A673 (cell line): ENCODE results near the gene LTF. TPM values are rescaled to one million over a fixed set of nuclear protein-coding genes. Genes with fewer than 3 reads are reported as not detected.

Experiments used
- BruUV-seq: library from RNA; stranded (reverse); fragments of 400-500 nt; replicated peaks from 2 replicates; lab custom pipeline; 2021; lab: Mats Ljungman, UMichigan
- CTCF ChIA-PET: fragments of 300-600 bp; sonication (Branson Sonifier 250); formaldehyde crosslinking; loops from one replicate; lab custom pipeline; 2022; ENCODE audit warnings: antibody characterized with exemption; lab: Charles Lee
- POLR2A ChIA-PET: fragments of 300-600 bp; sonication (Branson Sonifier 250); formaldehyde crosslinking; loops from one replicate; lab custom pipeline; 2022; ENCODE audit warnings: antibody characterized with exemption; ENCODE audit not compliant: low non-redundant PET; lab: Charles Lee
- DNase-seq: peaks from one replicate; pipeline ENCODE4 v3.0.0-alpha.2; 2015; ENCODE audit warnings: low spot score
- H3K27ac ChIP-seq: fragments of 200-600 bp; sonication (generic); 2 replicates; pipeline ENCODE4 v1.5.1; 2016; ENCODE audit warnings: mixed run types, low read depth, mild to moderate bottlenecking, mixed read lengths, antibody characterized with exemption, low read length; ENCODE audit not compliant: poor library complexity, severe bottlenecking
- H3K27me3 ChIP-seq: fragments of 200-600 bp; sonication (generic); replicated peaks from 2 replicates; pipeline ENCODE4 v1.6.1; 2017; ENCODE audit warnings: mixed run types, low read depth, mild to moderate bottlenecking, mixed read lengths, antibody characterized with exemption, low read length; ENCODE audit not compliant: insufficient read depth, poor library complexity
- H3K36me3 ChIP-seq: fragments of 200-600 bp; sonication (generic); 2 replicates; pipeline ENCODE4 v1.6.1; 2016; ENCODE audit warnings: mixed run types, mild to moderate bottlenecking, mixed read lengths, antibody characterized with exemption, low read length; ENCODE audit not compliant: insufficient read depth, poor library complexity, severe bottlenecking
- H3K4me1 ChIP-seq: fragments of 200-600 bp; sonication (generic); 2 replicates; pipeline ENCODE4 v1.6.1; 2017; ENCODE audit warnings: mixed run types, mild to moderate bottlenecking, mixed read lengths, antibody characterized with exemption, low read length; ENCODE audit not compliant: insufficient read depth, poor library complexity, severe bottlenecking
- H3K4me3 ChIP-seq: fragments of 200-600 bp; sonication (generic); 2 replicates; pipeline ENCODE4 v1.5.1; 2016; ENCODE audit warnings: low read depth, mixed run types, mild to moderate bottlenecking, mixed read lengths, low read length; ENCODE audit not compliant: poor library complexity, severe bottlenecking
- H3K9me3 ChIP-seq: fragments of 200-600 bp; sonication (generic); 2 replicates; pipeline ENCODE4 v1.6.1; 2016; ENCODE audit warnings: mixed run types, low read depth, mild to moderate bottlenecking, mixed read lengths, antibody characterized with exemption, low read length; ENCODE audit not compliant: poor library complexity, severe bottlenecking
- EZH2 ChIP-seq: fragments of 200-600 bp; sonication (generic); IDR thresholded peaks from 2 replicates; pipeline ENCODE4 v1.6.1; 2017; ENCODE audit warnings: borderline replicate concordance, low read depth, mild to moderate bottlenecking, mixed read lengths, antibody characterized with exemption, low read length; ENCODE audit not compliant: poor library complexity, severe bottlenecking
- intact Hi-C: fragments of 100-400 bp; cut with micrococcal nuclease; formaldehyde crosslinking; loops from one replicate; pipeline ENCODE4 v1.10.0; 2022; ENCODE audit not compliant: unreplicated experiment
- total RNA-seq: library from RNA; stranded (reverse); gene quantifications from 2 replicates; pipeline ENCODE4 v1.2.3, GENCODE V29; 2021
- TF ChIP-seq, protein P1 (sequence below): fragments of 300-800, 200-600 bp; sonication (generic); conservative IDR thresholded peaks from 2 replicates; pipeline ENCODE4 v1.5.1; 2017; ENCODE audit warnings: low read depth, mild to moderate bottlenecking, antibody characterized with exemption, low read length, moderate library complexity, mixed read lengths

The LTF gene
- total RNA-seq, 1 experiment from 2014 or later, result not detected

DNA sequence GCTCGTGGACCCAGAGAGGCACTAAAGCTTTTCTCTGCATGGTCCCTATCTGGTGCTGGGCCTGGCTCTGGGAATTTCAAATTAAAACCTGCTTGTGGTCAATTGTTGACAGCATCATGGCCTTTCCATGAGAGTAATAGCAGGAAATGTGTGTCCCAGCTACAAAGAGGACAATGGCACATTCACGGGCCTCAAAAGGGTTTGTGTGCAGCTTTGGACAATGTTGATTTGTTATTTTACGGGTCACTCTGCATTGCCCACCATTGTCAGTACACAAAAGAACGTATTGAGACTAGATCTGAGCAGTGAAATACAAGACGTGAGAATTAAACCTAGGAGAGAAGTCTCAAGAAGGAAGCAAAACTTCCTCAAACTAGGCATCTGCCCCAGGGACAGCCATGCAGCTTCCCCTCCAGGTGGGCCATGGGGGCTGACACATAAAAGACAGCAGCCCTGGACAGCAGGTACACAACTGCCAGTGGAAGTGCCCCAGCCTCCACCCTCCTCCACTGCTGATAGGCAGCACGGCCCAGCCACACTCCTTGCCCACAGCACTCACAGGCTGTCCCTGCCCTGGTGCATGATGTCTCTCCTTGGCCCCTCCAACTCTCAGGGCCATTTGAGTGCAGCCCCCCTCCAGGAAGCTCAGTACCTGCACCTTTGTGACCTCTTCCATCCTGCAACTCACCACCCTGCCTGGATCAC lies 15.9 kb upstream of the LTF start:
- POLR2A ChIA-PET, result no interaction called here
- no peaks in the 10 kb centered on the region for H3K36me3 ChIP-seq
- H3K9me3 ChIP-seq, result no peaks in the 10 kb centered on the region
- DNase-seq, result no peak
- intact Hi-C loops, result no loop called here
- no peak overlapping the region for H3K27ac ChIP-seq
- H3K27me3 ChIP-seq, result no peaks in the 10 kb centered on the region
- BruUV-seq, result no TSS peak
- no peaks in the 10 kb centered on the region for H3K4me1 ChIP-seq
- H3K4me3 ChIP-seq, result no peak overlapping the region
- CTCF ChIA-PET, result no interaction called here
- TF ChIP-seq EZH2, result no peak
- TF ChIP-seq, protein P1, sequence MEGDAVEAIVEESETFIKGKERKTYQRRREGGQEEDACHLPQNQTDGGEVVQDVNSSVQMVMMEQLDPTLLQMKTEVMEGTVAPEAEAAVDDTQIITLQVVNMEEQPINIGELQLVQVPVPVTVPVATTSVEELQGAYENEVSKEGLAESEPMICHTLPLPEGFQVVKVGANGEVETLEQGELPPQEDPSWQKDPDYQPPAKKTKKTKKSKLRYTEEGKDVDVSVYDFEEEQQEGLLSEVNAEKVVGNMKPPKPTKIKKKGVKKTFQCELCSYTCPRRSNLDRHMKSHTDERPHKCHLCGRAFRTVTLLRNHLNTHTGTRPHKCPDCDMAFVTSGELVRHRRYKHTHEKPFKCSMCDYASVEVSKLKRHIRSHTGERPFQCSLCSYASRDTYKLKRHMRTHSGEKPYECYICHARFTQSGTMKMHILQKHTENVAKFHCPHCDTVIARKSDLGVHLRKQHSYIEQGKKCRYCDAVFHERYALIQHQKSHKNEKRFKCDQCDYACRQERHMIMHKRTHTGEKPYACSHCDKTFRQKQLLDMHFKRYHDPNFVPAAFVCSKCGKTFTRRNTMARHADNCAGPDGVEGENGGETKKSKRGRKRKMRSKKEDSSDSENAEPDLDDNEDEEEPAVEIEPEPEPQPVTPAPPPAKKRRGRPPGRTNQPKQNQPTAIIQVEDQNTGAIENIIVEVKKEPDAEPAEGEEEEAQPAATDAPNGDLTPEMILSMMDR, result no peak

DNA sequence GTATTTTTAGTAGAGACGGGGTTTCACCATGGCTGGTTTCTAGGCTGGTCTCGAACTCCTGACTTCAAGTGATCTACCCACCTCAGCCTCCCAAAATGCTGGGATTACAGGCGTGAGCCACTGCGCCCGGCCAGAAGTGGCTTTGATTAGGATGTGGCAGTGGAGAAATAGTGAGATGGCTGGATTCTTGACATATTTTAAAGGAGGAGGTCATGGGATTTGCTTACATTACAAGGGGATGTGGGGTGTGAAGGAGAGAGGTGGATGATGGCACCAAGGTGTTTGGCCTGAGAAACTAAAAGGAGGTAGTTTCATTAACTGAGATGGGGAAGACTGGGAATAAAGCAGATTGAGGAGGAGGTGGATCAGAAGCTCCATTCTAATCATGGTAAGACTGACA lies 15.0 kb upstream of the LTF start:
- H3K27ac ChIP-seq, result no peak overlapping the region
- no peak for TF ChIP-seq EZH2
- H3K27me3 ChIP-seq, result peaks cover 2% of the 10 kb centered on the region
- H3K9me3 ChIP-seq, result no peaks in the 10 kb centered on the region
- no peaks in the 10 kb centered on the region for H3K36me3 ChIP-seq
- BruUV-seq, result no TSS peak
- POLR2A ChIA-PET, result no interaction called here
- CTCF ChIA-PET, result no interaction called here
- intact Hi-C loops, result no loop called here
- no peaks in the 10 kb centered on the region for H3K4me1 ChIP-seq
- H3K4me3 ChIP-seq, result no peak overlapping the region
- DNase-seq, result no peak

DNA sequence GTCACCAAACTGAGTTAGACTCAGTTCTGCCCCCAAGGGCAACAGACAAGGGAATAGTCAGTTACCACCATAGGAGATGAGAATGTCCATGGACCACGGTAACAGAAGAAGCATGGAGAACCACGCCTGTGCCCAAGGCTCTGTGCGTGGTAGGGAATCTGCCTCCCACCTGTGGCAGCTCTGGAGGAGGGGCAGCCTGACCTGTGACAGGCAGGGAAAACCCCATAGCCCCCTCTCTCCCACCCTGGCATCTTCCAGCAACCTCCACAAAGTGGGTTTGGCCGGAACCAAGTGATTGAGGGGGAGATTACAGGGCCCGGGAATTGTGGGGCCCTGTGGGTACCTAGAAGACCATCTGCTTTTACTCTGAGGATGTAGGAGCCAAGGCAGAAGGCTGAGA lies 14.3 kb upstream of the LTF start:
- CTCF ChIA-PET, result no interaction called here
- BruUV-seq, result no TSS peak
- POLR2A ChIA-PET, result no interaction called here
- H3K4me1 ChIP-seq, result no peaks in the 10 kb centered on the region
- no peaks in the 10 kb centered on the region for H3K36me3 ChIP-seq
- intact Hi-C loops, result no loop called here
- no peaks in the 10 kb centered on the region for H3K9me3 ChIP-seq
- H3K4me3 ChIP-seq, result no peak overlapping the region
- no peak overlapping the region for H3K27ac ChIP-seq
- no peak for DNase-seq
- H3K27me3 ChIP-seq, result peaks cover 4% of the 10 kb centered on the region
- TF ChIP-seq EZH2, result no peak
- TF ChIP-seq, protein P1, result no peak

DNA sequence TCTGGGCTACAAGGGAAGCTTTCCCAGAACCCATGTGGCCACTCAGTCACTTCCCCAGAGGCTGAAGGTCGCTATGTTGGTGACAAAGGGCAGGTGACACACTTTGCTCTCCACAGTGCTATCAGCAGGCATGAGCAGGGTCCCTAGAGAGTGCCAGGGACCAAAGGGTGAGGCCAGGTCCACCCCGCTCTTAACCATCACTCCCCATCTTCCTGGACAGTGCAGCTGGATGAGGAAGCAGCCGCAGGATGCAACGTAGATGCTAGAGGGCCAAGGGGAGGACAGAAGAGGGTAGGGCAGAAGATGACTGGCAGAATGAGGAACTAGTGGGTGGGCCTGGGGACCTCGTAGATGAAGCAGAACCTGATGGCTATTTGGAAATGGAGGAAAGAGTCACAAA lies 13.6 kb upstream of the LTF start:
- no peak for DNase-seq
- Histone ChIP-seq H3K9me3 (no peaks in the 10 kb centered on the region), H3K36me3 (no peaks in the 10 kb centered on the region), H3K4me3 (no peak overlapping the region), H3K27ac (no peak overlapping the region), H3K27me3 (peaks cover 4% of the 10 kb centered on the region), H3K4me1 (no peaks in the 10 kb centered on the region)
- no peak for TF ChIP-seq EZH2
- TF ChIP-seq, protein P1, result no peak
- no TSS peak for BruUV-seq
- CTCF ChIA-PET, result no interaction called here
- POLR2A ChIA-PET, result no interaction called here
- intact Hi-C loops, result no loop called here
